IMR-90 (cell line): ENCODE measurements around the gene TAAR2. TPM values are rescaled to one million over a fixed set of nuclear protein-coding genes. Genes with fewer than 3 reads are reported as not detected.

Experiments
- ATAC-seq: fragments of 200-7000 bp; cut with Tn5 transposase; 2 replicates; pipeline ENCODE4 v1.9.1; 2020; ENCODE audit warnings: low read depth, mild to moderate bottlenecking, moderate library complexity
- BruUV-seq: library from RNA; stranded (reverse); fragments of 400-500 nt; replicated peaks from 2 replicates; lab custom pipeline; 2021; lab: Mats Ljungman, UMichigan
- CTCF ChIA-PET: fragments of 300-600 bp; formaldehyde crosslinking; extraction: SDS; loops from one replicate; lab custom pipeline; 2021; ENCODE audit warnings: antibody characterized with exemption; lab: Yijun Ruan, JAX
- POLR2A ChIA-PET: fragments of 300-600 bp; sonication (Branson Sonifier 250); formaldehyde crosslinking; loops from one replicate; lab custom pipeline; 2022; ENCODE audit warnings: antibody characterized with exemption; ENCODE audit not compliant: unreplicated experiment; lab: Charles Lee
- DNase-seq: peaks from one replicate; pipeline ENCODE4 v3.0.0; 2013
- H2AFZ ChIP-seq: replicated peaks from 2 replicates; pipeline ENCODE3; 2013; ENCODE audit warnings: low read length, mild to moderate bottlenecking; ENCODE audit not compliant: poor library complexity
- H2AK5ac ChIP-seq: 2 replicates; pipeline ENCODE4 v1.6.1; 2013; ENCODE audit warnings: low read depth, low read length, inconsistent platforms
- H2AK9ac ChIP-seq: replicated peaks from 2 replicates; pipeline ENCODE3; 2013; ENCODE audit warnings: mild to moderate bottlenecking, low read depth, low read length, moderate library complexity; ENCODE audit not compliant: poor library complexity
- H2BK120ac ChIP-seq: 2 replicates; pipeline ENCODE4 v1.6.1; 2013; ENCODE audit warnings: low read depth, low read length, inconsistent platforms
- H2BK15ac ChIP-seq: 3 replicates; pipeline ENCODE4 v1.6.1; 2013; ENCODE audit warnings: low read depth, low read length, inconsistent platforms
- H2BK20ac ChIP-seq: 2 replicates; pipeline ENCODE4 v1.6.1; 2013; ENCODE audit warnings: low read depth, mild to moderate bottlenecking, inconsistent platforms, low read length, moderate library complexity
- H2BK5ac ChIP-seq: 2 replicates; pipeline ENCODE4 v1.6.1; 2013; ENCODE audit warnings: mild to moderate bottlenecking, low read depth, low read length, inconsistent platforms; ENCODE audit not compliant: poor library complexity, severe bottlenecking
- H3K14ac ChIP-seq: replicated peaks from 2 replicates; pipeline ENCODE4 v1.6.1; 2013; ENCODE audit warnings: low read depth, low read length, inconsistent platforms
- H3K18ac ChIP-seq: 2 replicates; pipeline ENCODE4 v1.6.1; 2013; ENCODE audit warnings: low read depth, low read length, control low read depth
- H3K23ac ChIP-seq: 2 replicates; pipeline ENCODE4 v1.6.1; 2013; ENCODE audit warnings: low read depth, low read length, inconsistent platforms
- H3K27ac ChIP-seq: 2 replicates; pipeline ENCODE4 v1.5.1; 2013; ENCODE audit warnings: mild to moderate bottlenecking, control low read depth, low read length; ENCODE audit not compliant: insufficient read depth
- H3K27me3 ChIP-seq: 2 replicates; pipeline ENCODE4 v1.6.1; 2013; ENCODE audit warnings: low read length; ENCODE audit not compliant: control insufficient read depth, insufficient read depth
- H3K36me3 ChIP-seq: 2 replicates; pipeline ENCODE4 v1.6.1; 2013; ENCODE audit warnings: low read length, mixed read lengths; ENCODE audit not compliant: control insufficient read depth, insufficient read depth
- H3K4ac ChIP-seq: 2 replicates; pipeline ENCODE4 v1.6.1; 2013; ENCODE audit warnings: low read depth, low read length, inconsistent platforms
- H3K4me1 ChIP-seq: 2 replicates; pipeline ENCODE4 v1.6.1; 2013; ENCODE audit warnings: low read length, mixed read lengths; ENCODE audit not compliant: control insufficient read depth, insufficient read depth
- H3K4me2 ChIP-seq: 2 replicates; pipeline ENCODE4 v1.6.1; 2013; ENCODE audit warnings: low read depth, mild to moderate bottlenecking, control low read depth, low read length, moderate library complexity
- H3K4me3 ChIP-seq: 2 replicates; pipeline ENCODE4 v1.5.1; 2013; ENCODE audit warnings: low read depth, mild to moderate bottlenecking, control low read depth, low read length, moderate library complexity; ENCODE audit not compliant: insufficient read depth
- H3K56ac ChIP-seq: 2 replicates; pipeline ENCODE4 v1.6.1; 2013; ENCODE audit warnings: low read length, inconsistent platforms; ENCODE audit not compliant: insufficient read depth; ENCODE audit errors: extremely low read depth
- H3K79me1 ChIP-seq, 2 experiments: 2 replicates each; pipeline ENCODE4 v1.6.1; 2013; ENCODE audit warnings: low read length in 2 of 2, inconsistent platforms in 1 of 2, low read depth in 1 of 2
- H3K9ac ChIP-seq: 2 replicates; pipeline ENCODE4 v1.6.1; 2013; ENCODE audit warnings: low read depth, low read length, control low read depth
- H3K9me1 ChIP-seq: 2 replicates; pipeline ENCODE4 v1.6.1; 2013; ENCODE audit warnings: low read length, inconsistent platforms; ENCODE audit not compliant: insufficient read depth
- H3K9me3 ChIP-seq: 2 replicates; pipeline ENCODE4 v1.6.1; 2013; ENCODE audit warnings: low read length; ENCODE audit not compliant: control insufficient read depth, insufficient read depth
- H4K20me1 ChIP-seq: 2 replicates; pipeline ENCODE4 v1.6.1; 2013; ENCODE audit warnings: low read length, inconsistent platforms; ENCODE audit not compliant: insufficient read depth
- H4K5ac ChIP-seq: 2 replicates; pipeline ENCODE4 v1.6.1; 2013; ENCODE audit warnings: mild to moderate bottlenecking, low read depth, low read length, control low read depth
- H4K8ac ChIP-seq, 2 experiments: 2 replicates each; pipeline ENCODE4 v1.6.1; 2013; ENCODE audit warnings: low read depth in 2 of 2, low read length in 2 of 2, control low read depth in 1 of 2, inconsistent platforms in 1 of 2
- H4K91ac ChIP-seq: 2 replicates; pipeline ENCODE4 v1.6.1; 2013; ENCODE audit warnings: low read depth, low read length, inconsistent platforms; ENCODE audit not compliant: insufficient read depth
- CHD1 ChIP-seq: IDR thresholded peaks from 2 replicates; pipeline ENCODE4 v1.6.1; 2012; ENCODE audit warnings: low read depth, low read length, improper control_type of control experiment
- MAZ ChIP-seq: IDR thresholded peaks from 2 replicates; pipeline ENCODE4 v1.6.1; 2012; ENCODE audit warnings: low read depth, mild to moderate bottlenecking, low read length, improper control_type of control experiment, moderate library complexity, borderline replicate concordance
- NFE2L2 ChIP-seq: fragments of 150-350 bp; IDR thresholded peaks from 2 replicates; pipeline ENCODE4 v1.6.1; 2016; ENCODE audit warnings: low read depth, mild to moderate bottlenecking, low read length
- RAD21 ChIP-seq: IDR thresholded peaks from 2 replicates; pipeline ENCODE4 v1.6.1; 2012; ENCODE audit warnings: low read length, improper control_type of control experiment
- SMC3 ChIP-seq: fragments of 150-350 bp; IDR thresholded peaks from 2 replicates; pipeline ENCODE4 v1.6.1; 2016; ENCODE audit warnings: low read depth, mild to moderate bottlenecking, antibody characterized with exemption, low read length, moderate library complexity
- WGBS, 2 experiments: methylation state at CpG; one replicate each; pipeline versions ENCODE4 v1.1.5 to v1.1.7; 2013; ENCODE audit warnings: missing lambda C conversion rate in 2 of 2; ENCODE audit not compliant: insufficient read length in 1 of 2; ENCODE audit errors: extremely low coverage in 2 of 2; 5-methylcytosine and 5-hydroxymethylcytosine counted together
- dilution Hi-C: fragments of 300-500 bp; cut with HindIII; formaldehyde crosslinking; loops from one replicate; pipeline ENCODE4 v1.14.3; 2018; ENCODE audit warnings: low sequenced_read_pairs; ENCODE audit not compliant: unreplicated experiment
- in situ Hi-C: fragments of 300-500 bp; cut with MboI; formaldehyde crosslinking; loops from 3 replicates; pipeline ENCODE4 v1.14.3; 2019; ENCODE audit warnings: low sequenced_read_pairs, inconsistent platforms, mixed read lengths
- intact Hi-C: fragments of 100-400 bp; cut with micrococcal nuclease; formaldehyde crosslinking; loops from 2 replicates; pipeline ENCODE4 v1.10.0; 2022
- polyA plus RNA-seq, 3 experiments: library from polyadenylated mRNA; depleted of rRNA; stranded (reverse); fragments of >200 nt; gene quantifications; 2 replicates each; pipeline ENCODE4 v1.2.3, GENCODE V29; 2012; ENCODE audit warnings: low replicate concordance in 1 of 3
- total RNA-seq: library from RNA; depleted of rRNA; stranded (reverse); fragments of >200 nt; gene quantifications from 2 replicates; pipeline ENCODE4 v1.2.3, GENCODE V29; 2012
- TF ChIP-seq, protein P1 (sequence below): conservative IDR thresholded peaks from 2 replicates; pipeline ENCODE4 v1.5.1; 2012; ENCODE audit warnings: mild to moderate bottlenecking, low read depth, low read length, improper control_type of control experiment

TAAR2 gene
- total and polyA plus RNA-seq, 2 of the 4 experiments (the other 2 are of a cell fraction) = not detected

- Histone ChIP-seq H3K27me3 (peaks cover 32% of the 10 kb centered on the region), H2BK15ac (no peak overlapping the region), H3K27ac (no peak overlapping the region), H3K18ac (no peak overlapping the region), H4K91ac (no peak overlapping the region), H2AK5ac (no peak overlapping the region), H3K4me3 (no peak overlapping the region), H3K23ac (no peak overlapping the region), H2BK20ac (no peak overlapping the region), H2BK120ac (no peak overlapping the region), H3K14ac (no peak overlapping the region), H2BK5ac (no peak overlapping the region), H3K36me3 (no peaks in the 10 kb centered on the region), H4K20me1 (no peaks in the 10 kb centered on the region), H3K4me1 (no peaks in the 10 kb centered on the region), H3K56ac (no peak overlapping the region), H3K9ac (no peak overlapping the region), H3K9me3 (no peaks in the 10 kb centered on the region), H3K79me1 (no peaks in the 10 kb centered on the region), H3K4me2 (no peak overlapping the region), H3K9me1 (no peaks in the 10 kb centered on the region), H4K5ac (no peak overlapping the region), H4K8ac (no peak overlapping the region), H2AK9ac (no peak overlapping the region), H2AFZ (no peak overlapping the region), H3K4ac (no peak overlapping the region)
- TF ChIP-seq RAD21 (no peak), NFE2L2 (no peak), CHD1 (no peak), SMC3 (no peak), MAZ (no peak)
- TF ChIP-seq, protein P1, sequence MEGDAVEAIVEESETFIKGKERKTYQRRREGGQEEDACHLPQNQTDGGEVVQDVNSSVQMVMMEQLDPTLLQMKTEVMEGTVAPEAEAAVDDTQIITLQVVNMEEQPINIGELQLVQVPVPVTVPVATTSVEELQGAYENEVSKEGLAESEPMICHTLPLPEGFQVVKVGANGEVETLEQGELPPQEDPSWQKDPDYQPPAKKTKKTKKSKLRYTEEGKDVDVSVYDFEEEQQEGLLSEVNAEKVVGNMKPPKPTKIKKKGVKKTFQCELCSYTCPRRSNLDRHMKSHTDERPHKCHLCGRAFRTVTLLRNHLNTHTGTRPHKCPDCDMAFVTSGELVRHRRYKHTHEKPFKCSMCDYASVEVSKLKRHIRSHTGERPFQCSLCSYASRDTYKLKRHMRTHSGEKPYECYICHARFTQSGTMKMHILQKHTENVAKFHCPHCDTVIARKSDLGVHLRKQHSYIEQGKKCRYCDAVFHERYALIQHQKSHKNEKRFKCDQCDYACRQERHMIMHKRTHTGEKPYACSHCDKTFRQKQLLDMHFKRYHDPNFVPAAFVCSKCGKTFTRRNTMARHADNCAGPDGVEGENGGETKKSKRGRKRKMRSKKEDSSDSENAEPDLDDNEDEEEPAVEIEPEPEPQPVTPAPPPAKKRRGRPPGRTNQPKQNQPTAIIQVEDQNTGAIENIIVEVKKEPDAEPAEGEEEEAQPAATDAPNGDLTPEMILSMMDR = no peak
- in situ Hi-C loops (no loop called here), dilution Hi-C loops (no loop called here), intact Hi-C loops (no loop called here)
- WGBS, 2 experiments = 42% methylated on average over 2 of the region's 3 CpGs; no CpG with 5 or more reads in 1 of the 2 experiments
- ChIA-PET CTCF (interaction anchor here (1.0 kb wide), 1 partner anchor 9 kb away, joined by 4 read pairs; the partner anchor contains the start of gene TAAR5), POLR2A (no interaction called here)
- ATAC-seq = no peak
- BruUV-seq = no TSS peak
- DNase-seq = no peak
Observed at GRCh38 chr6:132598473-132598872, 25.6 kb downstream of the TAAR2 start.
